Measurements from ENCODE around the gene PWWP2B. TPM values are rescaled to one million over a fixed set of nuclear protein-coding genes. Genes with fewer than 3 reads are reported as not detected.
A peak's percentile ranks its signal among the peaks of the same experiment; 100 is the strongest.

Gene PWWP2B
- total and polyA plus RNA-seq, 2 of the 13 experiments (the other 11 are each of a cell fraction or from before 2014, with no cell fraction given): 2.3 to 4.7 TPM

- no peak for TF ChIP-seq ZNF646 (CRISPR knock-in tag; IDR thresholded peaks at IDR 0.05)
- no peak for TF ChIP-seq ZUFSP (CRISPR knock-in tag; IDR thresholded peaks at IDR 0.05; ENCODE audit: borderline replicate concordance)
- no peak; the same call in 1 of the 2 replicates for TF ChIP-seq ZBTB26 (CRISPR knock-in tag; IDR thresholded peaks at IDR 0.05; ENCODE audit: borderline replicate concordance)
- no peak for TF ChIP-seq EED (CRISPR knock-in tag; IDR thresholded peaks at IDR 0.05)
- TF ChIP-seq ZSCAN12 (CRISPR knock-in tag; IDR thresholded peaks at IDR 0.05): no peak
- TF ChIP-seq ZC3H4 (CRISPR knock-in tag; IDR thresholded peaks at IDR 0.05; ENCODE audit: borderline replicate concordance): no peak
- TF ChIP-seq ARNTL (CRISPR knock-in tag; IDR thresholded peaks at IDR 0.05): no peak
- TF ChIP-seq ZNF432 (CRISPR knock-in tag; IDR thresholded peaks at IDR 0.05; ENCODE audit: borderline replicate concordance): no peak
- 0 out of 2 replicates have a peak, but pooled peaks have one; percentile 9 for TF ChIP-seq ZBTB33 (CRISPR knock-in tag; IDR thresholded peaks at IDR 0.05)
- no peak for TF ChIP-seq SP1 (IDR thresholded peaks at IDR 0.05)
- no peak for TF ChIP-seq SP1 (CRISPR knock-in tag; IDR thresholded peaks at IDR 0.05)
- TF ChIP-seq FOSL1 (CRISPR knock-in tag; IDR thresholded peaks at IDR 0.05; ENCODE audit: borderline replicate concordance): no peak
- peak; percentile 12; the same call in 1 of the 2 replicates for TF ChIP-seq STAG1 (CRISPR knock-in tag; IDR thresholded peaks at IDR 0.05)
- no peak for TF ChIP-seq RFX1 (IDR thresholded peaks at IDR 0.05)
- no peak for TF ChIP-seq U2AF1 (optimal IDR thresholded peaks at IDR 0.05; ENCODE audit: low read depth, low read length)
- TF ChIP-seq CSRNP1 (CRISPR knock-in tag; IDR thresholded peaks at IDR 0.05): no peak
- TF ChIP-seq ZSCAN31 (CRISPR knock-in tag; IDR thresholded peaks at IDR 0.05; ENCODE audit: low read depth): no peak
These were observed 62.5 kb downstream of the PWWP2B start (continued) for GRCh38 chr10:132459301-132460003.
